ENCODE data around the gene TAX1BP1. TPM values are rescaled to one million over a fixed set of nuclear protein-coding genes. Genes with fewer than 3 reads are reported as not detected.

The TAX1BP1 gene
- total and polyA plus RNA-seq, 4 donors, result 35.7 to 57.1 (median 52.9) TPM

DNA sequence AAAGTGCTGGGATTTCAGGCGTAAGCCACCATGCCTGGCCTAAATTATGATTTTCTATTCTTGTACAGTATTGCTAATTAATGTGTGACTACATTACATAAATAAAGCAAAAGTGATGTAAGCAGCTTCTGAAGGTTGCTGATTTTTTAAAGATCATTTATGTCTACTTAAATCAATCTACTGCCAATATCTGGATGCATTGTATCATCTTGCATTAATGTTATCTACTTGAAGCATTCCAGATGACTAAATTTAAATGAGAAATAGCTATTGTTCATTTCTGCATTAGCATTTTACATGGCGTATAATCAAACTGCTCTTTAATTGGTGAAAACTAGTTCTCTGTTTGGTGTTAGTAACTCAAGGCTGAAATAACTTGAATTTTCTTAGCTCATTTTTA, 40.2 kb upstream of the TAX1BP1 start:
- H3K9ac ChIP-seq (ENCODE audit: low read depth in 1 of 2, low read length in 2 of 2), result no peak overlapping the region
- WGBS, result 95% methylated on average over 2 of the region's 2 CpGs
- TF ChIP-seq HNF4G (IDR thresholded peaks at IDR 0.05), result no peak
- TF ChIP-seq JUND (IDR thresholded peaks at IDR 0.05), result no peak
- TF ChIP-seq, protein P1, sequence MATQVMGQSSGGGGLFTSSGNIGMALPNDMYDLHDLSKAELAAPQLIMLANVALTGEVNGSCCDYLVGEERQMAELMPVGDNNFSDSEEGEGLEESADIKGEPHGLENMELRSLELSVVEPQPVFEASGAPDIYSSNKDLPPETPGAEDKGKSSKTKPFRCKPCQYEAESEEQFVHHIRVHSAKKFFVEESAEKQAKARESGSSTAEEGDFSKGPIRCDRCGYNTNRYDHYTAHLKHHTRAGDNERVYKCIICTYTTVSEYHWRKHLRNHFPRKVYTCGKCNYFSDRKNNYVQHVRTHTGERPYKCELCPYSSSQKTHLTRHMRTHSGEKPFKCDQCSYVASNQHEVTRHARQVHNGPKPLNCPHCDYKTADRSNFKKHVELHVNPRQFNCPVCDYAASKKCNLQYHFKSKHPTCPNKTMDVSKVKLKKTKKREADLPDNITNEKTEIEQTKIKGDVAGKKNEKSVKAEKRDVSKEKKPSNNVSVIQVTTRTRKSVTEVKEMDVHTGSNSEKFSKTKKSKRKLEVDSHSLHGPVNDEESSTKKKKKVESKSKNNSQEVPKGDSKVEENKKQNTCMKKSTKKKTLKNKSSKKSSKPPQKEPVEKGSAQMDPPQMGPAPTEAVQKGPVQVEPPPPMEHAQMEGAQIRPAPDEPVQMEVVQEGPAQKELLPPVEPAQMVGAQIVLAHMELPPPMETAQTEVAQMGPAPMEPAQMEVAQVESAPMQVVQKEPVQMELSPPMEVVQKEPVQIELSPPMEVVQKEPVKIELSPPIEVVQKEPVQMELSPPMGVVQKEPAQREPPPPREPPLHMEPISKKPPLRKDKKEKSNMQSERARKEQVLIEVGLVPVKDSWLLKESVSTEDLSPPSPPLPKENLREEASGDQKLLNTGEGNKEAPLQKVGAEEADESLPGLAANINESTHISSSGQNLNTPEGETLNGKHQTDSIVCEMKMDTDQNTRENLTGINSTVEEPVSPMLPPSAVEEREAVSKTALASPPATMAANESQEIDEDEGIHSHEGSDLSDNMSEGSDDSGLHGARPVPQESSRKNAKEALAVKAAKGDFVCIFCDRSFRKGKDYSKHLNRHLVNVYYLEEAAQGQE (IDR thresholded peaks at IDR 0.05), result no peak
- no peaks in the 10 kb centered on the region for H3K36me3 ChIP-seq (ENCODE audit: control insufficient read depth in 4 of 4, insufficient read depth in 3 of 4, low read depth in 1 of 4, low read length in 3 of 4)
- no peaks in the 10 kb centered on the region for H3K9me3 ChIP-seq (ENCODE audit: control insufficient read depth in 4 of 4, low read length in 3 of 4)
- H3K4me1 ChIP-seq (ENCODE audit: control insufficient read depth in 4 of 4, insufficient read depth in 4 of 4, low read length in 3 of 4), result no peaks in the 10 kb centered on the region
- DNase-seq (ENCODE audit: low spot score), result no peak
- H3K4me3 ChIP-seq (ENCODE audit: low read depth in 1 of 3, low read length in 3 of 3), result no peak overlapping the region
- H3K27ac ChIP-seq (ENCODE audit: low read depth in 1 of 2, low read length in 2 of 2), result no peak overlapping the region
- H3K27me3 ChIP-seq (ENCODE audit: control insufficient read depth in 4 of 4, insufficient read depth in 4 of 4, low read length in 3 of 4), result no peaks in the 10 kb centered on the region

DNA sequence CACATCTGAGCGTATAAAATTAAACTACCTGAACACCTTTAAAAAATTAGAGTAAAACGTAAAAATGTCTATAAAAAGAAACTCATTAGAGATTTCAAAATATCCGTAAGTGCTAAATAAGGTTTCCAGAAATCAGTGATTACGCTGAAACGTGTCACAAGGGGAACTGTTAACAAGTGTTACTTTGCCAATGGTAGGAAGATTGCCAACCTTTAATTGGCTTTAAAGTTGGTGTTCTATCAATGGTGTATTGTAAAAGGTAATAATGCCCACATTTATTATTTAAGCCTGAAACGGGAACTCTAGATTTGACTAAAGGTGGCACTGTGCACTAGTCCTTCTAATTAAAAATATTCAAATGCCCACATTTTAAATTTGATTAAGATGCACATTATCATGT, 39.5 kb upstream of the TAX1BP1 start:
- Histone ChIP-seq H3K36me3 (ENCODE audit: control insufficient read depth in 4 of 4, insufficient read depth in 3 of 4, low read depth in 1 of 4, low read length in 3 of 4) (no peaks in the 10 kb centered on the region), H3K4me1 (ENCODE audit: control insufficient read depth in 4 of 4, insufficient read depth in 4 of 4, low read length in 3 of 4) (no peaks in the 10 kb centered on the region), H3K4me3 (ENCODE audit: low read depth in 1 of 3, low read length in 3 of 3) (no peak overlapping the region), H3K27me3 (ENCODE audit: control insufficient read depth in 4 of 4, insufficient read depth in 4 of 4, low read length in 3 of 4) (no peaks in the 10 kb centered on the region), H3K9ac (ENCODE audit: low read depth in 1 of 2, low read length in 2 of 2) (no peak overlapping the region), H3K27ac (ENCODE audit: low read depth in 1 of 2, low read length in 2 of 2) (no peak overlapping the region), H3K9me3 (ENCODE audit: control insufficient read depth in 4 of 4, low read length in 3 of 4) (no peaks in the 10 kb centered on the region)
- 86% methylated on average over 6 of the region's 6 CpGs for WGBS
- TF ChIP-seq, protein P1 (IDR thresholded peaks at IDR 0.05), result no peak
- TF ChIP-seq FOXA2 (IDR thresholded peaks at IDR 0.05), result no peak
- TF ChIP-seq YY1 (IDR thresholded peaks at IDR 0.05), result no peak
- no peak for TF ChIP-seq TAF1 (conservative IDR thresholded peaks at IDR 0.05)
- no peak for TF ChIP-seq NR2F2 (IDR thresholded peaks at IDR 0.05)
- no peak for TF ChIP-seq HNF4G (IDR thresholded peaks at IDR 0.05)
- TF ChIP-seq, protein P2, sequence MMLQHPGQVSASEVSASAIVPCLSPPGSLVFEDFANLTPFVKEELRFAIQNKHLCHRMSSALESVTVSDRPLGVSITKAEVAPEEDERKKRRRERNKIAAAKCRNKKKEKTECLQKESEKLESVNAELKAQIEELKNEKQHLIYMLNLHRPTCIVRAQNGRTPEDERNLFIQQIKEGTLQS (IDR thresholded peaks at IDR 0.05), result no peak
- no peak for TF ChIP-seq JUND (IDR thresholded peaks at IDR 0.05)
- no peak for TF ChIP-seq EGR1 (IDR thresholded peaks at IDR 0.05; ENCODE audit: low read depth in 2 of 2)
- no peak for TF ChIP-seq GABPA (IDR thresholded peaks at IDR 0.05 in 1 of 2, conservative IDR thresholded peaks at IDR 0.05 in 1 of 2)
- no peak for TF ChIP-seq FOXA1 (IDR thresholded peaks at IDR 0.05)
- no peak for TF ChIP-seq SP1 (IDR thresholded peaks at IDR 0.05)
- TF ChIP-seq HNF4A (conservative IDR thresholded peaks at IDR 0.05), result no peak
- no peak for TF ChIP-seq RXRA (IDR thresholded peaks at IDR 0.05)
- no peak for TF ChIP-seq MAX (IDR thresholded peaks at IDR 0.05)
- no peak for TF ChIP-seq CTCF (IDR thresholded peaks at IDR 0.05; ENCODE audit: low read depth, low read length, missing input control)
- TF ChIP-seq, protein P3, sequence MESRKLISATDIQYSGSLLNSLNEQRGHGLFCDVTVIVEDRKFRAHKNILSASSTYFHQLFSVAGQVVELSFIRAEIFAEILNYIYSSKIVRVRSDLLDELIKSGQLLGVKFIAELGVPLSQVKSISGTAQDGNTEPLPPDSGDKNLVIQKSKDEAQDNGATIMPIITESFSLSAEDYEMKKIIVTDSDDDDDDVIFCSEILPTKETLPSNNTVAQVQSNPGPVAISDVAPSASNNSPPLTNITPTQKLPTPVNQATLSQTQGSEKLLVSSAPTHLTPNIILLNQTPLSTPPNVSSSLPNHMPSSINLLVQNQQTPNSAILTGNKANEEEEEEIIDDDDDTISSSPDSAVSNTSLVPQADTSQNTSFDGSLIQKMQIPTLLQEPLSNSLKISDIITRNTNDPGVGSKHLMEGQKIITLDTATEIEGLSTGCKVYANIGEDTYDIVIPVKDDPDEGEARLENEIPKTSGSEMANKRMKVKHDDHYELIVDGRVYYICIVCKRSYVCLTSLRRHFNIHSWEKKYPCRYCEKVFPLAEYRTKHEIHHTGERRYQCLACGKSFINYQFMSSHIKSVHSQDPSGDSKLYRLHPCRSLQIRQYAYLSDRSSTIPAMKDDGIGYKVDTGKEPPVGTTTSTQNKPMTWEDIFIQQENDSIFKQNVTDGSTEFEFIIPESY (IDR thresholded peaks at IDR 0.05), result no peak
- DNase-seq (ENCODE audit: low spot score), result no peak

All from liver (tissue), 9 donors.